CD4-positive, alpha-beta T cell (primary cell): Measurements from ENCODE around the gene HIP1. TPM values are rescaled to one million over a fixed set of nuclear protein-coding genes. Genes with fewer than 3 reads are reported as not detected.
A peak's percentile ranks its signal among the peaks of the same experiment; 100 is the strongest.

ENCODE experiments used
- ATAC-seq: fragments of 200-7000 bp; cut with Tn5 transposase; one replicate; pipeline ENCODE4 v1.10.0; 2022; ENCODE audit warnings: mild to moderate bottlenecking; ENCODE audit not compliant: poor library complexity
- CTCF ChIA-PET: fragments of 350-600 bp; sonication (Branson Sonifier 250); formaldehyde crosslinking; loops from one replicate; lab custom pipeline; 2021; ENCODE audit warnings: antibody characterized with exemption, inconsistent platforms; lab: Charles Lee
- POLR2A ChIA-PET: fragments of 350-600 bp; sonication (Branson Sonifier 250); formaldehyde crosslinking; loops from one replicate; lab custom pipeline; 2021; ENCODE audit warnings: antibody characterized with exemption, inconsistent platforms; lab: Charles Lee
- DNase-seq, 14 experiments: peaks; one replicate each; pipeline ENCODE4 v3.0.0-alpha.2; 2013 to 2020; ENCODE audit warnings: mixed read lengths in 2 of 14
- H3K27ac ChIP-seq, 2 donors: one replicate each; pipeline versions ENCODE4 v1.5.1 to v1.7.0; 2013; ENCODE audit warnings: low read length in 2 of 2, low read depth in 1 of 2, mild to moderate bottlenecking in 1 of 2
- H3K27me3 ChIP-seq, 2 experiments: 1 replicate in 1 of 2; 2 replicates in 1 of 2; pipeline versions ENCODE4 v1.6.1 to v1.7.0; 2013; ENCODE audit warnings: low read length in 2 of 2, control low read depth in 1 of 2, mild to moderate bottlenecking in 1 of 2, moderate library complexity in 1 of 2; ENCODE audit not compliant: insufficient read depth in 2 of 2, control insufficient read depth in 1 of 2
- H3K36me3 ChIP-seq: one replicate; pipeline ENCODE4 v1.6.1; 2013; ENCODE audit warnings: low read length, control low read depth; ENCODE audit not compliant: insufficient read depth
- H3K4me1 ChIP-seq: one replicate; pipeline ENCODE4 v1.6.1; 2013; ENCODE audit warnings: low read length, control low read depth; ENCODE audit not compliant: insufficient read depth
- H3K4me3 ChIP-seq: one replicate; pipeline ENCODE4 v1.5.1; 2013; ENCODE audit warnings: mild to moderate bottlenecking, low read length, moderate library complexity
- H3K9me3 ChIP-seq, 2 experiments: 1 replicate in 1 of 2; 2 replicates in 1 of 2; pipeline versions ENCODE4 v1.6.1 to v1.7.0; 2013; ENCODE audit warnings: low read length in 2 of 2, mild to moderate bottlenecking in 2 of 2, control low read depth in 1 of 2, moderate library complexity in 1 of 2; ENCODE audit not compliant: control insufficient read depth in 1 of 2, insufficient read depth in 1 of 2
- H3K27ac Mint-ChIP-seq: one replicate; pipeline ENCODE4 v1.8.0; 2020; ENCODE audit warnings: mixed read lengths
- H3K27me3 Mint-ChIP-seq: one replicate; pipeline ENCODE4 v1.8.0; 2021; ENCODE audit warnings: mixed read lengths
- H3K36me3 Mint-ChIP-seq: one replicate; pipeline ENCODE4 v1.8.0; 2021; ENCODE audit warnings: low read depth, mixed read lengths
- H3K4me1 Mint-ChIP-seq: one replicate; pipeline ENCODE4 v1.8.0; 2021; ENCODE audit warnings: low read depth, mixed read lengths
- H3K4me3 Mint-ChIP-seq: one replicate; pipeline ENCODE4 v1.8.0; 2020; ENCODE audit warnings: mild to moderate bottlenecking, mixed read lengths
- H3K9me3 Mint-ChIP-seq: one replicate; pipeline ENCODE4 v1.8.0; 2020; ENCODE audit warnings: mixed read lengths
- intact Hi-C, 2 experiments: fragments of 100-400 bp; cut with DNase I in 1 of 2; cut with micrococcal nuclease in 1 of 2; formaldehyde crosslinking; loops; one replicate each; pipeline versions ENCODE4 v1.15.1 to v1.9.0; 2023 to 2025; cut with DNase I, micrococcal nuclease
- total RNA-seq, 174 experiments: library from RNA in 2 of 174; stranded (reverse) in 2 of 174; gene quantifications; one replicate each; pipeline ENCODE4 v1.2.3 and lab custom pipeline; 2021 to 2026
- TF ChIP-seq, protein P1 (sequence below): fragments of 200-600 bp; IDR thresholded peaks from one replicate; pipeline ENCODE4 v1.8.0; 2022; ENCODE audit warnings: antibody characterized with exemption, mild to moderate bottlenecking

The HIP1 gene
- total RNA-seq, 2 experiments from 2014 or later, result 1.5 to 1.7 TPM

DNA sequence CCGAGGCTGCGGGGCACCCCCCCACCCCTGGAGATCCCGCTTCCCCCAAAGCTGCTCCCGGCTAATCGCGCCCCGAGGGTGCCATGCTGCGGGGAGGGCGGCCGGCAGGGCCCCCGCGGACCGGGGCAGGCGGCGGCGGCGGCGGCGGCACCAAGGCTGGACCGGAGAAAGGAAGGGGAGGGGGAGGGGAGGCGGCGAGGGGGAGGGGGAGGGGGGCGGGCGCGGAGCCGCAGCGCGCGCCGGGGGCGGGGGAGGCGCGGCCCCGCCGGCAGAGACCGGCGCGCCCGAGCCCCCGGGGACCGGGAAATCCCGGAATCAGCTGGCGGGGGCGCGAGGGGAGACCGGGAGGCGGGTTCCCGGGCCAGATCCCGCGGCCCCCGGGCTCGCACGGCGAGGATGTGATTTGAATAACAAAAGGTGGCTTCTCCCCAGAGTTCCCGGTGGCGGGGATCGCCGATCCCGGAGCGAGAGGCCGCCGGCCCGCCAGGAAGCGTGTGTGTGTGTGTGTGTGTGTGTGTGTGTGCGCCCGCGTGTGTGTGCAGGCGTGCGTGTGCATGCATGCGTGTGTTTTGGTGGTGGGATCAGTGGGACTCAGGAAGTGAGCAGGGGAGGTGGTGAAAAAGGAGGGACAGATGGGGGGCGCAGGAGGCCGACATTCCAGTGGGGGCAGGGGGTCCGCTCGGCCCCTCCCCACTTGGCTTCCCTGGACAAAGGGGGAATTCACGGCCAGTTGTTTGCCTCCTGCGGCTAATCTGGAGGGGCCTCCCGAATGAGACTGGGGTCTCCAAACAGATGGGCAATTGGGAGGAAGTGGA, 99.5 kb downstream of the HIP1 start:
- intact Hi-C loops, result no loop called here
- Mint-ChIP-seq H3K36me3 (no peaks in the 10 kb centered on the region), H3K4me3 (peak overlapping the region; percentile 79), H3K9me3 (no peaks in the 10 kb centered on the region), H3K27ac (peak overlapping the region; percentile 66), H3K27me3 (no peaks in the 10 kb centered on the region), H3K4me1 (peaks cover 10% of the 10 kb centered on the region)
- Histone ChIP-seq H3K9me3 (peaks cover 0 to 14% of the 10 kb centered on the region in 2 experiments), H3K4me3 (peak overlapping the region; percentile 65), H3K27ac (no peak overlapping the region), H3K27me3 (no peaks in the 10 kb centered on the region), H3K4me1 (peaks cover 18% of the 10 kb centered on the region), H3K36me3 (no peaks in the 10 kb centered on the region)
- DNase-seq, result peak in 12 of 14 experiments; percentile 7 to 59 (median 26)
- ChIA-PET POLR2A (no interaction called here), CTCF (no interaction called here)
- TF ChIP-seq, protein P1, sequence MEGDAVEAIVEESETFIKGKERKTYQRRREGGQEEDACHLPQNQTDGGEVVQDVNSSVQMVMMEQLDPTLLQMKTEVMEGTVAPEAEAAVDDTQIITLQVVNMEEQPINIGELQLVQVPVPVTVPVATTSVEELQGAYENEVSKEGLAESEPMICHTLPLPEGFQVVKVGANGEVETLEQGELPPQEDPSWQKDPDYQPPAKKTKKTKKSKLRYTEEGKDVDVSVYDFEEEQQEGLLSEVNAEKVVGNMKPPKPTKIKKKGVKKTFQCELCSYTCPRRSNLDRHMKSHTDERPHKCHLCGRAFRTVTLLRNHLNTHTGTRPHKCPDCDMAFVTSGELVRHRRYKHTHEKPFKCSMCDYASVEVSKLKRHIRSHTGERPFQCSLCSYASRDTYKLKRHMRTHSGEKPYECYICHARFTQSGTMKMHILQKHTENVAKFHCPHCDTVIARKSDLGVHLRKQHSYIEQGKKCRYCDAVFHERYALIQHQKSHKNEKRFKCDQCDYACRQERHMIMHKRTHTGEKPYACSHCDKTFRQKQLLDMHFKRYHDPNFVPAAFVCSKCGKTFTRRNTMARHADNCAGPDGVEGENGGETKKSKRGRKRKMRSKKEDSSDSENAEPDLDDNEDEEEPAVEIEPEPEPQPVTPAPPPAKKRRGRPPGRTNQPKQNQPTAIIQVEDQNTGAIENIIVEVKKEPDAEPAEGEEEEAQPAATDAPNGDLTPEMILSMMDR, result no peak
- peak; percentile 27 for ATAC-seq

DNA sequence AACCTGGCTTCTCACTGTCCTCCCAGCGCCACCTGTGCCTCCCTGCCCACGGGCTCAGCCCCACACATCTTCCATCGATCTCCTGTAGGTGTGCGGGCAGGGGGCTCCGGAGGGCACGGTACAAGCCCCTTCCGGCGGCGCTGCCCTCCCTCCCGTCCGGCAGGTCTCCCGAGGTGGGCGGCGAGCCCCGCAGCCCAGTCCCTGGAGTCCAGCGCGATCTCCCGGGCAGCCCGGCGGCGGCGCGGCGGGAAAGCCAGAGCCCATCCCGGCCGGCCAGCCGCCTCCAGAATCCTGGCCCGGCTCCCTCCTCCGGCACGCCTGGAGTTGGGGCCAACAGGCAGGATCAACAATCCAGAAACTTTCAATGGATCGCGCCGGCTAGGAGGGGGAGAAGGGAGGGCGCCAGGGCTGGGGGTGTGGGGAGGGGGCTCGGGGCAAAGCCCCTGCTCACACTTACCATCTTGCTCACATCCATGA, 100.1 kb downstream of the HIP1 start:
- TF ChIP-seq, protein P1, result no peak
- peaks cover 10% of the 10 kb centered on the region for H3K4me1 Mint-ChIP-seq
- H3K4me3 ChIP-seq, result peak overlapping the region; percentile 65
- H3K36me3 ChIP-seq, result no peaks in the 10 kb centered on the region
- intact Hi-C loops, result no loop called here
- POLR2A ChIA-PET, result no interaction called here
- no peaks in the 10 kb centered on the region for H3K36me3 Mint-ChIP-seq
- no peak overlapping the region for H3K27ac ChIP-seq
- CTCF ChIA-PET, result no interaction called here
- DNase-seq (peak in 1 of 14 experiments; percentile 4), ATAC-seq (no peak)
- peaks cover 0 to 10% of the 10 kb centered on the region in 2 experiments for H3K9me3 ChIP-seq
- H3K4me3 Mint-ChIP-seq, result peak overlapping the region; percentile 73
- no peaks in the 10 kb centered on the region for H3K27me3 ChIP-seq
- no peak overlapping the region for H3K27ac Mint-ChIP-seq
- peaks cover 18% of the 10 kb centered on the region for H3K4me1 ChIP-seq
- no peaks in the 10 kb centered on the region for H3K27me3 Mint-ChIP-seq
- H3K9me3 Mint-ChIP-seq, result no peaks in the 10 kb centered on the region

DNA sequence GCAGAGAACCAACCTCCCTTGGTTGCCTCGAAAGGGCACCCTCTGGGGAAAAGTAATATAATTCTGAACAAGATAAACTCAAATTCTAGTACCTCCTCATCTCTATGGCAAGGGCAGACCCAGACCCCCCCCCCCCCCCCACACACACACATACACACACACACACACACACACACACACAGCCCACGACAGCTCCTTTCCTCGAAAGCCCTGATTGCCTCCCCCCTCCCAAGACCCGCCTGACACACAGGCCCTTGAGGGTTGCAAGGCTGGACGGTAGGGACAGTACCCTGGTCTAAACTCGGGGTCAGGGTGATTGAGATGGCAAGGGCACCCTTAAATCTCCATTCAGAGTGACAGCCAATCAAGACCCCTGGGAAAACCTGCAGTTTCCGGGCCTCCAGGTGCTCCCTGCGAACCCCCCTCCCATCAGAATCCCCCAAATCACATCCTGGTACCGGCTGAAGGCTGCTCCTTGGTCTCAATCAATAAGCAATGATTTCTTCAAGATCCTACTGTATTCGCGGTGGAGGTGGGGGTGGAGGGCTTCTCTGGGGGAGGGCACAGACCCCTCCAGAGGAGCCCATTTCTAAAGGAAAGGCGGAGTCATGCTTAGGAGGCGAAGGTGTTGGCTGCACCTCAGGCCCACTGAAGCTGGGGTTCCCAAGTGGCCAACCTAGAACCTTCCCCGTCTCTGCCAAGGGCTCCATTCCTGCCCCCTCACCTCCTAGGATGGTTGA, 100.7 kb downstream of the HIP1 start:
- Mint-ChIP-seq H3K36me3 (no peaks in the 10 kb centered on the region), H3K4me1 (peaks cover 10% of the 10 kb centered on the region), H3K9me3 (no peaks in the 10 kb centered on the region), H3K4me3 (peak overlapping the region; percentile 73), H3K27me3 (no peaks in the 10 kb centered on the region), H3K27ac (peak overlapping the region; percentile 17)
- Histone ChIP-seq H3K4me3 (peak overlapping the region; percentile 65), H3K27ac (no peak overlapping the region), H3K36me3 (no peaks in the 10 kb centered on the region), H3K27me3 (no peaks in the 10 kb centered on the region), H3K9me3 (peaks cover 0 to 4% of the 10 kb centered on the region in 2 experiments), H3K4me1 (peaks cover 18% of the 10 kb centered on the region)
- ChIA-PET POLR2A (no interaction called here), CTCF (no interaction called here)
- DNase-seq (no peak), ATAC-seq (no peak)
- intact Hi-C loops, result no loop called here
- TF ChIP-seq, protein P1, result no peak
